WTC11 (cell line): ENCODE data around the gene ZNF763. TPM values are rescaled to one million over a fixed set of nuclear protein-coding genes. Genes with fewer than 3 reads are reported as not detected.
A peak's percentile ranks its signal among the peaks of the same experiment; 100 is the strongest.

Source experiments
- ATAC-seq: fragments of 200-7000 bp; cut with Tn5 transposase; 2 replicates; pipeline ENCODE4 v1.10.0; 2021; ENCODE audit warnings: mild to moderate bottlenecking, moderate library complexity
- CTCF ChIA-PET: fragments of 300-600 bp; sonication (Branson Sonifier 250); formaldehyde crosslinking; loops from one replicate; lab custom pipeline; 2021; ENCODE audit warnings: antibody characterized with exemption; lab: Charles Lee
- POLR2A ChIA-PET: fragments of 350-600 bp; sonication (Branson Sonifier 250); formaldehyde crosslinking; loops from one replicate; lab custom pipeline; 2021; ENCODE audit warnings: antibody characterized with exemption; lab: Charles Lee
- DNase-seq: peaks from one replicate; pipeline ENCODE4 v3.0.0; 2021; ENCODE audit warnings: low spot score
- H3K27ac Mint-ChIP-seq: 2 replicates; pipeline ENCODE4 v1.8.0; 2021; ENCODE audit warnings: mixed read lengths
- H3K27me3 Mint-ChIP-seq: 2 replicates; pipeline ENCODE4 v1.8.0; 2021; ENCODE audit warnings: low read depth, mild to moderate bottlenecking, moderate library complexity, mixed read lengths
- H3K36me3 Mint-ChIP-seq: 2 replicates; pipeline ENCODE4 v1.8.0; 2021; ENCODE audit warnings: mixed read lengths
- H3K4me1 Mint-ChIP-seq: 2 replicates; pipeline ENCODE4 v1.8.0; 2022; ENCODE audit warnings: mixed read lengths
- H3K4me3 Mint-ChIP-seq: 2 replicates; pipeline ENCODE4 v1.8.0; 2021; ENCODE audit warnings: mild to moderate bottlenecking, moderate library complexity, mixed read lengths
- H3K9me3 Mint-ChIP-seq: 2 replicates; pipeline ENCODE4 v1.8.0; 2021; ENCODE audit warnings: mixed read lengths
- CREM ChIP-seq: sonication (generic); formaldehyde crosslinking; IDR thresholded peaks from 2 replicates; pipeline ENCODE4 v1.8.1; 2022; ENCODE audit warnings: mild to moderate bottlenecking, missing genetic modification reagents, moderate library complexity
- GABPB1 ChIP-seq: sonication (generic); formaldehyde crosslinking; IDR thresholded peaks from 2 replicates; pipeline ENCODE4 v1.8.1; 2023; ENCODE audit warnings: mild to moderate bottlenecking, missing genetic modification reagents
- HMGA2 ChIP-seq: fragments of 250-450 bp; sonication (Bioruptor Pico); IDR thresholded peaks from 2 replicates; pipeline ENCODE4 v1.4.0; 2021; ENCODE audit warnings: mild to moderate bottlenecking, moderate library complexity
- IRF2 ChIP-seq: sonication (generic); formaldehyde crosslinking; IDR thresholded peaks from 2 replicates; pipeline ENCODE4 v1.8.0; 2022; ENCODE audit warnings: low read depth, missing genetic modification reagents, borderline replicate concordance
- JUN ChIP-seq: sonication (generic); formaldehyde crosslinking; IDR thresholded peaks from 2 replicates; pipeline ENCODE4 v1.8.0; 2023; ENCODE audit warnings: mild to moderate bottlenecking, missing genetic modification reagents
- NFYB ChIP-seq: sonication (generic); formaldehyde crosslinking; conservative IDR thresholded peaks from 2 replicates; pipeline ENCODE4 v1.8.0; 2022; ENCODE audit warnings: low read depth, missing genetic modification reagents
- NR1H2 ChIP-seq: sonication (generic); formaldehyde crosslinking; IDR thresholded peaks from 2 replicates; pipeline ENCODE4 v1.9.0; 2021; ENCODE audit warnings: mild to moderate bottlenecking, moderate library complexity, missing genetic modification reagents
- PRRX2 ChIP-seq: fragments of 250-450 bp; sonication (Bioruptor Pico); IDR thresholded peaks from 2 replicates; pipeline ENCODE4 v1.8.0; 2021; ENCODE audit warnings: mild to moderate bottlenecking
- RELA ChIP-seq: sonication (generic); formaldehyde crosslinking; IDR thresholded peaks from 2 replicates; pipeline ENCODE4 v1.8.1; 2022; ENCODE audit warnings: missing genetic modification reagents, mild to moderate bottlenecking, borderline replicate concordance
- TEAD1 ChIP-seq: sonication (generic); formaldehyde crosslinking; IDR thresholded peaks from 2 replicates; pipeline ENCODE4 v1.8.0; 2022; ENCODE audit warnings: mild to moderate bottlenecking, missing genetic modification reagents
- TEAD4 ChIP-seq: sonication (generic); formaldehyde crosslinking; IDR thresholded peaks from 2 replicates; pipeline ENCODE4 v1.8.0; 2022; ENCODE audit warnings: mild to moderate bottlenecking, missing genetic modification reagents
- ZNF138 ChIP-seq: sonication (generic); formaldehyde crosslinking; conservative IDR thresholded peaks from 2 replicates; pipeline ENCODE4 v1.8.1; 2022; ENCODE audit warnings: mild to moderate bottlenecking, moderate library complexity, missing genetic modification reagents
- ZNF263 ChIP-seq: sonication (generic); formaldehyde crosslinking; IDR thresholded peaks from 2 replicates; pipeline ENCODE4 v1.8.1; 2022; ENCODE audit warnings: low read depth, mild to moderate bottlenecking, moderate library complexity, missing genetic modification reagents
- ZNF512 ChIP-seq: sonication (generic); formaldehyde crosslinking; IDR thresholded peaks from 2 replicates; pipeline ENCODE4 v1.8.1; 2022; ENCODE audit warnings: missing genetic modification reagents, borderline replicate concordance
- ZSCAN18 ChIP-seq: fragments of 250-450 bp; sonication (Bioruptor Pico); IDR thresholded peaks from 2 replicates; pipeline ENCODE4 v2.1.2; 2022; ENCODE audit warnings: mild to moderate bottlenecking, moderate library complexity
- total RNA-seq: library from RNA; stranded (reverse); gene quantifications from 3 replicates; pipeline ENCODE4 v1.2.3, GENCODE V29; 2021
- TF ChIP-seq, protein P1 (sequence below): fragments of 250-450 bp; sonication (Bioruptor Pico); IDR thresholded peaks from 2 replicates; pipeline ENCODE4 v1.8.0; 2021; ENCODE audit warnings: mild to moderate bottlenecking
- TF ChIP-seq, protein P2 (sequence below): sonication (generic); formaldehyde crosslinking; IDR thresholded peaks from 2 replicates; pipeline ENCODE4 v1.8.1; 2022; ENCODE audit warnings: mild to moderate bottlenecking, missing genetic modification reagents, moderate library complexity, borderline replicate concordance
- TF ChIP-seq, protein P3 (sequence below): sonication (generic); formaldehyde crosslinking; IDR thresholded peaks from 2 replicates; pipeline ENCODE4 v1.8.0; 2022; ENCODE audit warnings: mild to moderate bottlenecking, missing genetic modification reagents
- TF ChIP-seq, protein P4 (sequence below): fragments of 250-450 bp; sonication (Bioruptor Pico); conservative IDR thresholded peaks from 2 replicates; pipeline ENCODE4 v1.9.0; 2021; ENCODE audit warnings: mild to moderate bottlenecking
- TF ChIP-seq, protein P5 (sequence below): sonication (generic); formaldehyde crosslinking; IDR thresholded peaks from 2 replicates; pipeline ENCODE4 v1.8.0; 2023; ENCODE audit warnings: missing genetic modification reagents
- TF ChIP-seq, protein P6 (sequence below): sonication (generic); formaldehyde crosslinking; IDR thresholded peaks from 2 replicates; pipeline ENCODE4 v1.8.1; 2023; ENCODE audit warnings: mild to moderate bottlenecking, moderate library complexity, missing genetic modification reagents

ZNF763 gene
- total RNA-seq, 1 experiment from 2014 or later: 2.9 TPM

- TF ChIP-seq, protein P1, sequence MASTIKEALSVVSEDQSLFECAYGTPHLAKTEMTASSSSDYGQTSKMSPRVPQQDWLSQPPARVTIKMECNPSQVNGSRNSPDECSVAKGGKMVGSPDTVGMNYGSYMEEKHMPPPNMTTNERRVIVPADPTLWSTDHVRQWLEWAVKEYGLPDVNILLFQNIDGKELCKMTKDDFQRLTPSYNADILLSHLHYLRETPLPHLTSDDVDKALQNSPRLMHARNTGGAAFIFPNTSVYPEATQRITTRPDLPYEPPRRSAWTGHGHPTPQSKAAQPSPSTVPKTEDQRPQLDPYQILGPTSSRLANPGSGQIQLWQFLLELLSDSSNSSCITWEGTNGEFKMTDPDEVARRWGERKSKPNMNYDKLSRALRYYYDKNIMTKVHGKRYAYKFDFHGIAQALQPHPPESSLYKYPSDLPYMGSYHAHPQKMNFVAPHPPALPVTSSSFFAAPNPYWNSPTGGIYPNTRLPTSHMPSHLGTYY (CRISPR knock-in tag): no peak
Measured at GRCh38 chr19:11921852-11922495, 42.9 kb upstream of the ZNF763 start (continued).

DNA sequence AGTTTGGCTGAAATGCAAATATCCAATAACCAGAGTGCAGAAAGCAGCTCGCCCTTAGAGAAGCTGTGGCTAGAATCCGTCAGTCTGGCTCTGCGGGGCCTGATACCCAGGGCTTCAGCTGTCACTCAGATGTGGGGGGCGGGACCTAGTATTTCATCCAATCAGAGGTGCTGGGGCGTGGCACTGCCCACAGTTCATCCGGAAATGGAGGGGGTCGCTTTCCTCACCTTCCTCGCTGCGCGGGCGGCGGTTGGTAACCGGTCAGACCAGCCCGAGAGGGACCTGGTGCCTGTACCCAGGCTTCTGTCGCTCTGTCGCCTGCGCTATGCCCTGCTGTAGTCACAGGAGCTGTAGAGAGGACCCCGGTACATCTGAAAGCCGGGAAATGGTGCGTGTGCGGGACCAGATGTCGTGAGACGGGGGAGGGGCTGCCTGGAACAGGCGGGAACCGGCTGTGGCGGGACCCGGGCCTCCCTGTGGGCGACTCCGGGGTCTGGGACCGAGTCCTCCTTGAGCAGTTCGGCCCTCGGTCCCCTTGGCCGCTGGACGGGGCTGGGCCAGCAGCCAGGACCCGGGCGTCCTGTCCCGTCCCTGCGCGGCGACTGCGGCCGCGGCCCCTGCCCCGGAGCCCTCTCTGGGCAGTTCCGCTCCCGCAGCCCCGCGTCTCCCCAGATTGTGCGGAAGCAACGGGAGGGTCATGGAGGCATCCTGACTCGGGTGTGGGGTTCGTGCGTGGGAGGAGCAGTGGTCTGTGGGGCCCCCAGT, 39.8 kb upstream of the ZNF763 start, which contains the start of gene ZNF700:
ZNF700 (plus strand) TSS at position 222 of the 765 bp plus-strand sequence; CDS start at position 326, 104 bp downstream.
- Mint-ChIP-seq H3K36me3 (peaks cover 9% of the 10 kb centered on the region), H3K27me3 (no peaks in the 10 kb centered on the region; the same call in 1 of the 2 replicates), H3K27ac (peak within 1 kb of the TSS; percentile 99), H3K9me3 (no peaks in the 10 kb centered on the region), H3K4me3 (peak within 1 kb of the TSS; percentile 96), H3K4me1 (peaks cover 24% of the 10 kb centered on the region)
- POLR2A ChIA-PET: interaction anchor here (0.8 to 2.7 kb wide), 4 partner anchors 40 to 215 kb away, joined by 3 to 18 read pairs (median 6); partner anchors contain the start of gene ZNF20
- CTCF ChIA-PET: interaction anchor here (0.8 to 2.8 kb wide), 16 partner anchors 18 to 747 kb away, joined by 3 to 94 read pairs (median 9); partner anchors contain the start of genes ZNF20, ZNF69, ZNF763 and ZNF878
- ATAC-seq (peak; percentile 91), DNase-seq (peak; percentile 97)
- no peak for TF ChIP-seq ZSCAN18 (CRISPR knock-in tag)
- TF ChIP-seq, protein P2, sequence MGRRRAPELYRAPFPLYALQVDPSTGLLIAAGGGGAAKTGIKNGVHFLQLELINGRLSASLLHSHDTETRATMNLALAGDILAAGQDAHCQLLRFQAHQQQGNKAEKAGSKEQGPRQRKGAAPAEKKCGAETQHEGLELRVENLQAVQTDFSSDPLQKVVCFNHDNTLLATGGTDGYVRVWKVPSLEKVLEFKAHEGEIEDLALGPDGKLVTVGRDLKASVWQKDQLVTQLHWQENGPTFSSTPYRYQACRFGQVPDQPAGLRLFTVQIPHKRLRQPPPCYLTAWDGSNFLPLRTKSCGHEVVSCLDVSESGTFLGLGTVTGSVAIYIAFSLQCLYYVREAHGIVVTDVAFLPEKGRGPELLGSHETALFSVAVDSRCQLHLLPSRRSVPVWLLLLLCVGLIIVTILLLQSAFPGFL: no peak
- TF ChIP-seq, protein P3, sequence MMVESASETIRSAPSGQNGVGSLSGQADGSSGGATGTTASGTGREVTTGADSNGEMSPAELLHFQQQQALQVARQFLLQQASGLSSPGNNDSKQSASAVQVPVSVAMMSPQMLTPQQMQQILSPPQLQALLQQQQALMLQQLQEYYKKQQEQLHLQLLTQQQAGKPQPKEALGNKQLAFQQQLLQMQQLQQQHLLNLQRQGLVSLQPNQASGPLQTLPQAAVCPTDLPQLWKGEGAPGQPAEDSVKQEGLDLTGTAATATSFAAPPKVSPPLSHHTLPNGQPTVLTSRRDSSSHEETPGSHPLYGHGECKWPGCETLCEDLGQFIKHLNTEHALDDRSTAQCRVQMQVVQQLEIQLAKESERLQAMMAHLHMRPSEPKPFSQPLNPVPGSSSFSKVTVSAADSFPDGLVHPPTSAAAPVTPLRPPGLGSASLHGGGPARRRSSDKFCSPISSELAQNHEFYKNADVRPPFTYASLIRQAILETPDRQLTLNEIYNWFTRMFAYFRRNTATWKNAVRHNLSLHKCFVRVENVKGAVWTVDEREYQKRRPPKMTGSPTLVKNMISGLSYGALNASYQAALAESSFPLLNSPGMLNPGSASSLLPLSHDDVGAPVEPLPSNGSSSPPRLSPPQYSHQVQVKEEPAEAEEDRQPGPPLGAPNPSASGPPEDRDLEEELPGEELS (CRISPR knock-in tag): peak; percentile 48
- no peak for TF ChIP-seq TEAD1 (CRISPR knock-in tag)
- TF ChIP-seq ZNF138 (CRISPR knock-in tag): no peak
- no peak for TF ChIP-seq TEAD4 (CRISPR knock-in tag)
- TF ChIP-seq CREM (CRISPR knock-in tag): 0 out of 2 replicates have a peak, but pooled peaks have one; percentile 40
- no peak for TF ChIP-seq IRF2 (CRISPR knock-in tag)
- no peak for TF ChIP-seq GABPB1
- TF ChIP-seq ZNF263 (CRISPR knock-in tag): no peak
- TF ChIP-seq ZNF512 (CRISPR knock-in tag): no peak
- peak; percentile 88 for TF ChIP-seq NFYB (CRISPR knock-in tag)
- TF ChIP-seq, protein P4, sequence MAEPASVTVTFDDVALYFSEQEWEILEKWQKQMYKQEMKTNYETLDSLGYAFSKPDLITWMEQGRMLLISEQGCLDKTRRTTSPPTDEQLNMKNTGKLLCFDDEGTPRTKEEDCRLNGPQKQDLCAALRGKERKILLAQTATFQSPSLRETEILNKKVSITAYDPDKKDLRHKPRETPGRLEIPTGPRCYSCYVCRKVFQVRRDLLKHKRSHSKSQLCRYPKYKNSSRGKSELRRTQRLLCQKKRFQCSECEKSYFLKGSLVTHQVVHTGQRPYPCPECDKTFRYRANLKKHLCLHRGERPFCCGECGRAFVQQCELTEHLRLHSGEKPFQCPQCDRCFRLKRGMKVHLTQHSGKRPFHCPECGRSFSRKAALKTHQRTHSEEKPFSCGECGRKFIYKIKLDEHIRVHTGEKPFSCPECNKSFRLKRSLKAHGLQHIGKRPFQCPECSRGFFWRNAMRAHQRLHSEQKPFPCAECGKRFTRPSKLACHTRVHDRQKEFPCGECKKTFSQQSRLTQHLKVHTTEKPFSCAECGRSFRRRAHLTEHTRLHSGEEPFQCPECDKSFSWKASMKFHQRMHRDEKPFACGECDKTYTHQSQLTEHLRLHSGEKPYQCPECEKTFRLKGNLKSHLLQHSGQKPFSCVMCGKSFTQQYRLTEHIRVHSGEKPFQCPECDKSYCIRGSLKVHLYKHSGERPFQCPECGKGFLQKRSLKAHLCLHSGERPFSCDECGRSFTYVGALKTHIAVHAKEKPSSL: no peak
- TF ChIP-seq, protein P5, sequence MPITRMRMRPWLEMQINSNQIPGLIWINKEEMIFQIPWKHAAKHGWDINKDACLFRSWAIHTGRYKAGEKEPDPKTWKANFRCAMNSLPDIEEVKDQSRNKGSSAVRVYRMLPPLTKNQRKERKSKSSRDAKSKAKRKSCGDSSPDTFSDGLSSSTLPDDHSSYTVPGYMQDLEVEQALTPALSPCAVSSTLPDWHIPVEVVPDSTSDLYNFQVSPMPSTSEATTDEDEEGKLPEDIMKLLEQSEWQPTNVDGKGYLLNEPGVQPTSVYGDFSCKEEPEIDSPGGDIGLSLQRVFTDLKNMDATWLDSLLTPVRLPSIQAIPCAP (CRISPR knock-in tag): no peak
- TF ChIP-seq HMGA2 (CRISPR knock-in tag): no peak
- TF ChIP-seq, protein P6, sequence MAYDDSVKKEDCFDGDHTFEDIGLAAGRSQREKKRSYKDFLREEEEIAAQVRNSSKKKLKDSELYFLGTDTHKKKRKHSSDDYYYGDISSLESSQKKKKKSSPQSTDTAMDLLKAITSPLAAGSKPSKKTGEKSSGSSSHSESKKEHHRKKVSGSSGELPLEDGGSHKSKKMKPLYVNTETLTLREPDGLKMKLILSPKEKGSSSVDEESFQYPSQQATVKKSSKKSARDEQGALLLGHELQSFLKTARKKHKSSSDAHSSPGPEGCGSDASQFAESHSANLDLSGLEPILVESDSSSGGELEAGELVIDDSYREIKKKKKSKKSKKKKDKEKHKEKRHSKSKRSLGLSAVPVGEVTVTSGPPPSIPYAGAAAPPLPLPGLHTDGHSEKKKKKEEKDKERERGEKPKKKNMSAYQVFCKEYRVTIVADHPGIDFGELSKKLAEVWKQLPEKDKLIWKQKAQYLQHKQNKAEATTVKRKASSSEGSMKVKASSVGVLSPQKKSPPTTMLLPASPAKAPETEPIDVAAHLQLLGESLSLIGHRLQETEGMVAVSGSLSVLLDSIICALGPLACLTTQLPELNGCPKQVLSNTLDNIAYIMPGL (CRISPR knock-in tag): peak; percentile 64; the same call in 1 of the 2 replicates
- TF ChIP-seq PRRX2: no peak
- TF ChIP-seq RELA (CRISPR knock-in tag): peak; percentile 53; the same call in 1 of the 2 replicates
- no peak for TF ChIP-seq JUN (CRISPR knock-in tag)
- TF ChIP-seq NR1H2 (CRISPR knock-in tag): no peak
